ENCODE data around the gene PPFIA2.

PPFIA2 gene

DNA sequence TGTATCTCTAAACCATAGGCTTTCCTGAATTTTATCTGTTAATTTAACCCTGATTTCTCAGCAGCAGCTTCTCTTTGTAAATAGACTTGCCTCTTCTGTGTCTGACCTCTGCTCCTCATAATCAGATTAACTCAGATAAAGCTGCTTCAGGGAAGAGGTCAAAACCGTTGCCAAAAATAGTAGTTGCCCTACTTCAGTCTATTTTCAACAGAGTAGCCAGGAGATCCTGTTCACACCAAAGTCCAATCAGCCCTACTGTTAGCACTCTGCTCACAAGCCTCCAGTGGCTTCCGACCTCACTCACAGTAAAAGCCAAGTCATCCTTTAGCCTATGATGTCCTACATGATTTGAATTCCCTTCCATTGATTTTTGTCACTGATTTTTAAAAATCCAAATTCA is 258.4 kb downstream of the PPFIA2 start:
- in situ Hi-C loops (cut with HindIII; ENCODE audit: low pct_ligation_motif_present, low pct_unique_long_range_greater_than_20kb, low sequenced_read_pairs) = no loop called here

DNA sequence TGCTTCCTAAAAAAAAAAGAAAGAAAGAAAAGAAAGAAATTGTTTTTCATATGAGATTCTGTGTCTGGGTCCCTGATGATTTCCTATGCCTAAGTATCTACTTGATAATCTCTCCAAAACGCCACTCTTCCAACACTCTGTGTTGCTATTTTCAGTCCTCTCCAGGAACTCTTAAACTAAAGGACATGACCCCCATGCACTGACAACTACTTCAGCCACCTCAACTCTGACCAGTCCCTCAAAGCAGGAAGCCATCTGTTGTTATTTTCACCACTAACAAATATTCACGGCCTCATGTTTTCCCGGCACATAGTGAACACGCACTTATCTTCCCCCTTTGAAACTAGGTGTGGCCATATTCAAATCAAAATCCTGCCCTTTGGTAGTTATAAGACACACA is 259.3 kb downstream of the PPFIA2 start:
- no peak for DNase-seq
- in situ Hi-C loops (cut with HindIII; ENCODE audit: low pct_ligation_motif_present, low pct_unique_long_range_greater_than_20kb, low sequenced_read_pairs) = no loop called here

More for the DNA sequence above, 258.4 kb downstream of the PPFIA2 start:
- DNase-seq = no peak

DNA sequence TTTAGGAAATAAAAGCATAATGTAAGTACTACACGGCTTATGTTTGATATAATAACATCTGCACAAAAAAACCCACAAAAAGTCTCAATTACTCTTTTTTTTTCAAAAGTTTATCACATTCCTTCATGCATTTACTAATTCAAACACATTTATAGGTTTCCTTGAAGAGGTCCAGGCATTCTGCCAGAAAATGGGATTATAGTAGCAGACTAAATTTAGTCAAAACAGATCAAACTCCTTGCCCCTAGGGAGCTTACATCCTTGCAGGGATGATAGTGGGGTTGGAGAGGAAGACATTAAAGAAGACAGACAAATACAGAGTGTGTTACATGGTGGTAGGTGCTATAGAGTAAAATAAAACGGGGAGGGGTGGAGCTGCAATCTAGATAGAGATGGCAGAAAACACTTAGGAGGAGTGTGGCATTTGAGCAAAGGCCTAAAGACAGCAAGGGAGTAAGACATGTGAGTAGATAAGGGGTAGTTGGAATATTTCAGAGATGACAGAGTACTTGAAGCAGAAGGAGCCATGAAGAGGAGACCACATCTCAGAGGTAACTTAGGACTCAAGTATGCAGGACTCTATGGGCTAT is 266.9 kb downstream of the PPFIA2 start:
- in situ Hi-C loops (cut with HindIII; ENCODE audit: low pct_ligation_motif_present, low pct_unique_long_range_greater_than_20kb, low sequenced_read_pairs) = no loop called here
- DNase-seq = no peak

DNA sequence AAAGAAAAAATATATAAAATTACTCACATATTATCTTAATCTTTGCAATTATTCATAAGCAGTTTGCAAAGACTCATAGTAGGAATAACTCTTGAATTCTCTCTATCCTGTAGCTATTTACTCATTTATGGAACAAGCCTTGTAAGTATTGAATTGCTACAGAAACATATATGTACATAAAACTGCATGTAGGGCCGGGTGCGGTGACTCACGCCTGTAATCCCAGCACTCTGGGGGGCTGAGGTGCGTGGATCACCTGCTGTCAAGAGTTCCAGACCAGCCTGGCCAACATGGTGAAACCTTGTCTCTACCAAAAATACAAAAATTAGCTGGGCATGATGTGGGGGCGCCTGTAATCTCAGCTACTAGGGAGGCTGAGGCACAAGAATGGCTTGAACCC is 286.2 kb downstream of the PPFIA2 start:
- in situ Hi-C loops (cut with HindIII; ENCODE audit: low pct_ligation_motif_present, low pct_unique_long_range_greater_than_20kb, low sequenced_read_pairs) = no loop called here
- DNase-seq = no peak

DNA sequence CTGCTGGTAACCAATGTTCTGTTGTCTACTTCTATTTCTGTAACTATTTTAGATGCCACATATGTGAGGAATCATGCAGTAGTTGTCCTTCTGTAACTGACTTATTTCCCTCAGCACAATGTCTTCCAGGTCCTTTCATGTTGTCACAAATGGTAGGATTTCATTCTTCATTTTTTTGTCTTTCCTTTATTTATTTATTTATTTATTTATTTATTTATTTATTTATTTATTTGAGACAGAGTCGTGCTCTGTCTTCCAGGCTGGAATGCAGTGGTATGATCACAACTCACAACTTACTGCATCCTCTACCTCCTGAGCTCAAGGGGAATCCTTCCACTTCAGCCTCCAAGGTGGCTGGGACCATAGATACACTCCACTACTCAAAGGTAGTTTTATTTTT is 288.2 kb downstream of the PPFIA2 start:
- DNase-seq = no peak
- in situ Hi-C loops (cut with HindIII; ENCODE audit: low pct_ligation_motif_present, low pct_unique_long_range_greater_than_20kb, low sequenced_read_pairs) = no loop called here

DNA sequence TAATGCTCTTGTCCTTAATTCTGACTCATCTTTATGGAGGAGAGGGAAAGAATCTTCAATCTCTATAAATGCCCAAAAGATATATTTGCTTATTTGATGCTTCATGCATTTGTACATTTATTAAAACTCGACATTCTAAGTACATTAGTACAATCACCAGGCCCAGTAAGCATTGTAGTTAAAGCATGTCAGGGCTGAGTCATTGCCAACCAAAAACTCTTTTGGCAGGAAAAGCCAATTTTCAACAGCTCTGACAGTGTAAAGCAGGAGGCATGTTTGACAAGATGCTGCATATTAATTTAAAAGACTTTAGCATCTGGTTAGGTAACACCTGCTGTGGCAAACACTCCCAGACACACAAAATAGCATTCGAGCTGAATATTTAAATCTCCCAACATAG is 290.9 kb downstream of the PPFIA2 start:
- DNase-seq = no peak

DNA sequence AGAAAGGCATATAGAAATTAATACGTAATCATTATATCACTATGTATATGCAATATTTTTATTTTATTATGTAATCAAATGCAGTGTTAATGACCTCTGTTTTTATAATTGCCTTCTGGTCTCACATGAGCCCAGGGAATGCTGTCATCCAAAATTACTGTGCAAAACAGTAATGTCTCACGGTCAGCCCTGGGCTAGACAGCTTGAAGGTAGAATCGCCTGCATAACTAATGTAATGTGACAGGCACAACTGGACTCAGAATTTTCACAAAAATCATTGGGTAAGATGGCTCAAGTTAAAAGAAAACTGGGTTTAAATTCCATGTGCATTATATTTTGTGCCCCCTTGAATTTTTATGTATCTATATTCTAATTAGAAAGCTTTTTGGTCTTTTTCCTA is 293.3 kb downstream of the PPFIA2 start:
- no peak for DNase-seq
- in situ Hi-C loops (cut with HindIII; ENCODE audit: low pct_ligation_motif_present, low pct_unique_long_range_greater_than_20kb, low sequenced_read_pairs) = no loop called here

More for the DNA sequence above, 290.9 kb downstream of the PPFIA2 start:
- in situ Hi-C loops (cut with HindIII; ENCODE audit: low pct_ligation_motif_present, low pct_unique_long_range_greater_than_20kb, low sequenced_read_pairs) = no loop called here

DNA sequence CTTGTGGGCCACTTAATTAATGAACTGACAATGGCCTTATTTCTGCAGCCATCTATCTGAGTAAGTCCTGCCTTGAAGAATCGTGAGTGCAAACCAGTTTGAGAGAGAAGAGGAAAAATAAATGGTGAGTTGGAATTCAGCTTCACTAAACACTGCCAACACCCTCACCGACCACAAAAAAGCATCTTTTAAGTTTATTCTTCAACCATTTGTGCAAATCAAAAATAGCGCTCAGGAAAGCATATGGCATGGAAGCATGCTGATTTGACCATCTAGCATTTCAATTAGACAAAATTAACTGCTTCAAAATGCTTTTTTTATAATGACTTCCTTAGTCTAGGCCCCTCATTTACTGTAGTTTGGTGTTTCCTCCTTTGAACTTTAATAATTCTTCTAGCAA is 294.0 kb downstream of the PPFIA2 start:
- in situ Hi-C loops (cut with HindIII; ENCODE audit: low pct_ligation_motif_present, low pct_unique_long_range_greater_than_20kb, low sequenced_read_pairs) = no loop called here

DNA sequence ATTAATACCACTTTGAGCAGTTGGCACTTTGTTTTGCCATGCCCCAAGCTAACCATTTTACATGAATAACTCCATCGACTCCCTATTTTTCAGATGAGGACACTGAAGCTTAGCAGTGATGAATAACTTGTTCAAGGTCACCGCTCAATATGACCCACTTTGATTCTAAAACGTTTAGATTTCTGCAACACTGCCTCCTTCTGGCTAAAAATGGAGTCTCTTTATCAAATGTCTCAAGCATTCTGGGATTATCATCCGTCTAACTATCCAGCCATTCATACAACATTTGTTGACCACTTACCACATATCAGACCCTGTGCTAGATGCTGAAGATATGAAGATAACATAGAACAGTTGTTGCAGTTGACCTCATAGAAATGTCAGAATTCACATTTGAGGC is 298.0 kb downstream of the PPFIA2 start:
- in situ Hi-C loops (cut with HindIII; ENCODE audit: low pct_ligation_motif_present, low pct_unique_long_range_greater_than_20kb, low sequenced_read_pairs) = no loop called here
- DNase-seq = peak; percentile 24

More for the DNA sequence above, 294.0 kb downstream of the PPFIA2 start:
- DNase-seq = no peak

DNA sequence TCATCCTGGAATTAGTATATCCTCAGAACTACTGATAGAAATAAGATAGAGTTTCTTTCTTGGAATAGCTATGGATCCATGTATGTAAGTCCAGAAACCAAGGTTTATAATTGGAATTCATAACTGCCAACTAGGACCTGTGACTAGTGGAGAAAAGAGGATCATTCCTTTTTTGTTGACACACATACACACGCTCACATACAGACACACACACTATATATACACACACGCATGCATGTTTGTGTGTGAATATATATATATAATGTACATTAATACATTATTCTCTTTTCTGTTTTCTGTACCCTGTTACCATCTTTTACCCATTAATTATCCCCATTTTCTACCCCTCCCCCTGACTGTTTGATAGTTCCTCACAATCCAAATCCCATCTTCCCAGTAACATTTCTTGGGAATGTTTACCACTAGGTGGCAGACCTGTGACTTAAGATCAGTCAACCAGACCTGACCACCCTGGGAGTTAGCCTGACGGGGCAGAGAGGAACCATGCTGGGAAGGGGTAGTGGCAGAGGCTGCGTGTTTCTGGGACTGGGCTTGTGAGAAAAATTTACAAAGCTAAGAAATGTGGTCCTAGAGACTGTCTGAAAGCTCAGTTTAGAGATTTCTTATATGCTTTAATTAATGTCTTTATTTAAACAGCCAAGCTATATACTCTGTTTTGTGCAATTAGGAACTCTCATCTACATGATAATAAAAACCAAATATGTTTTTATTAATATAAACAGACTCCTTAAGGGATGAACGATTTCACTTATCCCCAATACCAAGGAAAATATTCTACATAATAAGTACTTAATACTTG is 308.0 kb downstream of the PPFIA2 start:
- peak; percentile 82 for DNase-seq
- in situ Hi-C loops (cut with HindIII; ENCODE audit: low pct_ligation_motif_present, low pct_unique_long_range_greater_than_20kb, low sequenced_read_pairs) = no loop called here

DNA sequence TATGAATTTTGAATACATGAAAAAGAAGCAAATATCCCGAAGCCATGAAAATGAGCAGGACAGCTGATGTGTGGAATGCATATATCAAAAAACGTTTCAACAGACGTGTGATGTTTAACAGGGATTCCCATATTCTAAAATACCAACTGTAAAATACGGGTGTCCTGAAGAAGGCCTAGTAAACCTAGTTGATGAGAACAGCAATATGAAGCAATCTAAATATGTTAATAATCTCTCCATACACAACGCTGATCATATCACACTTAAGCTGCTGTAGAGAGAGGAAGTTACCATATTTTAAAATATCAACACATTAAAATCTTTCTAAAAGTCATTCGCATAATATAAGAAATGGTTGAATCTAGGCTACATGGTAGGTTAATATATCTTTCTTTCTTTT is 317.5 kb downstream of the PPFIA2 start:
- DNase-seq = no peak
- in situ Hi-C loops (cut with HindIII; ENCODE audit: low pct_ligation_motif_present, low pct_unique_long_range_greater_than_20kb, low sequenced_read_pairs) = no loop called here

DNA sequence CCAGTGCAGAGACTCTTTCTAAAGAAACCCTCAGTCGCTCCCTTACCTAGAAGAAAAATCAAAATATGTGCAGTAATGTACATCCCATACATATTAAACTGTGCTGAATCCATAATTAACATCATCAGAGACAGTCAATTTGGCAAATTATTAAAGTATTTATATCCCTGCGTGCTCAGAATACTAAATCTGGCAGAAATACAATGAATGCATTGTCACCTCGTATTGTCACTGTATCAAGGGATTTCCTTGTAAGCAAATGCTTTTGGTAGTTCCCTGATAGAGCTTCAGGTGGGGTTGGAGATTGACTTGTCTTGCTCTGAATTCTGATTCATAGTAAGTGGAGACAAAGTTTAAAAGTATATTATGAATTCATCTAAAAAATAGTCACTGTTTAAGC is 319.1 kb downstream of the PPFIA2 start:
- no peak for DNase-seq
- in situ Hi-C loops (cut with HindIII; ENCODE audit: low pct_ligation_motif_present, low pct_unique_long_range_greater_than_20kb, low sequenced_read_pairs) = no loop called here

DNA sequence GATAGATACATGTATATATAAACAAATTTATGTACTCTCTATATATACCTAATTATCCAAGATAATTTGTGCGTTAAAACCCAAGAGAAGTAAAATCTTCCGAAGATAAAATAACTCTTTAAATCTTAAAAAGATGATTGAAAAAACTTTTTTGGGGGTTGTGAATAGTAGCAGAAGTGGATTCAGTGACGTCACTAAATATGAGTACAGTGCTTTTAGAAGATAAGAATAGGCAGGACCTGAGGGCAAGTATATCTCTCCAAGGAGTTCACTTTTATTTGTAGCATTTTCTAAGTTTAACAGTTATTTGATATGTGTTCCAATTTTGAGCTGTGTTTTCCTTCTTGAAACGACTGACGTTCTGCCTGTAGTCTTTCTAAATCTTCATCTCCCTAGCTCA is 319.8 kb downstream of the PPFIA2 start:
- DNase-seq = no peak
- in situ Hi-C loops (cut with HindIII; ENCODE audit: low pct_ligation_motif_present, low pct_unique_long_range_greater_than_20kb, low sequenced_read_pairs) = no loop called here

DNA sequence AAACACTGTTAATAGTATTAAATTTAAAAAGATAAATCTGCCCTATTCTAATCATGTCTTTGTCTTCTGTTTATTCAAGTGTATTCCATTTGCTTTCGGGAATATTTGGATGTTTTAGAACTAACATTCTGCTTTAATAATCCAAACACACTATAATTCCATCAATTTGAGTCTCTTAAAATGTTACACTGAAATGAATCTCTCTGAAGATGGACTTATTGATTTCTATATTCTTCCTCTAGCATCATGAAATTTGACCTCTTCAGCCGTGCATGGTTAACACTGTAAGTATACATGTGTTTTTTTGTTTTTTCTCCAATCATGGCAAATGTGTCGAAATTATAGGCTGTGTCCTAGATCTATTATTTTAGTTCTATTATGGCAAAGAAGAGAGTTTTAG is 342.1 kb downstream of the PPFIA2 start:
- no peak for DNase-seq
- in situ Hi-C loops (cut with HindIII; ENCODE audit: low pct_ligation_motif_present, low pct_unique_long_range_greater_than_20kb, low sequenced_read_pairs) = no loop called here

DNA sequence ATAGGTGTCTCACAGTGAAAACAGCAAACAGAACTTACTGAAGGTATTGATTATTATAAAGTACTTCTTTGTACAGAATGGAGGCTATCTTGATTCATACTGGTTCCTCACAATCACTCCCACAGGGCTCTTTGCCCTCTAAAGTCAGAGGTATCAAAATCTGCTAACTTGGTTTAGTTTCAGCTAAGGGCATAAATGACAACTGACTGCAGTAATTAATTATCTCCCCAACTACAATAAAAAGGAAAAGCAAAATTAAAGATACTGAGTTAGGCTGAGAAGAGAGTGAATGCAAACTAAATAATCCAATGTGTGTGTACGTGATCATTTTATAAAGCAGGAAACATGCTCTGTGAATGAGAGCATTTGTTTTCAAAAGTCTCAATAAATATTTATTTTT is 342.6 kb downstream of the PPFIA2 start:
- DNase-seq = no peak
- in situ Hi-C loops (cut with HindIII; ENCODE audit: low pct_ligation_motif_present, low pct_unique_long_range_greater_than_20kb, low sequenced_read_pairs) = no loop called here

DNA sequence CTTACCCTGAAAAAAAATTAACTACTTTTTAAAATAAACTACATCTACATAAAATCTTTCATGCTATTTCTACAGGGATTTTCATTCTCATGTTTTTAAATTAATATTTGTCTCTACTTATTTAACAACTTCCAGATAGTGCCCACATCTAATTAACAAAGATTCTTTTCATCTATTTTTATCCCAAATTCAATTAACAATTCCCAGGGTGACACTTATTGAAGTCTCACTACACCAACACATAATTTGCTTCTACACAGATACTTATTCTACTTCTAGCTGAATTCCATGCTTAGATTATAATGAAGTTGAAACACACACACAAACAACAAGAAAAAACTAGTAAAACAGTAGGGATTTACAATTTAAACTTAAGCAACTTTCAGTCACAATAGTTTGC is 344.7 kb downstream of the PPFIA2 start:
- no peak for DNase-seq
- in situ Hi-C loops (cut with HindIII; ENCODE audit: low pct_ligation_motif_present, low pct_unique_long_range_greater_than_20kb, low sequenced_read_pairs) = no loop called here

DNA sequence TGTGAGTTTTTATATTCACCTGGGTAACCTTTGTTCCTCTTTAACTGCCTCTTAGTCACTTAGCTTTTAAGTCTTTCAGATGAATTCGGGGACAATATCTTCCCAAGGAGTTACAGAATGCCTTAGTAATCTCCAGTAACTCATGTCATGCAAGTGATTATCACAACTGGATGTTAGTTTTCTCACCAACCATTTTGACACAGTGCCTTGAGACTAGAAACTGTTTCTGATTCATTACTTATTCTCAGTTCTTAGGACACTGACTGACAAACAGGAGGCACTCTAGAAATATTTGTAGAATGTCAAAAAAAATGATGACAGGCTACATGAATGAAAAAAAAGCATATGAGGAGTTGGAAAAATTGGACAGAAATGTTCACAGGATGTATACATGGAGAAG is 346.2 kb downstream of the PPFIA2 start:
- in situ Hi-C loops (cut with HindIII; ENCODE audit: low pct_ligation_motif_present, low pct_unique_long_range_greater_than_20kb, low sequenced_read_pairs) = no loop called here
- no peak for DNase-seq

DNA sequence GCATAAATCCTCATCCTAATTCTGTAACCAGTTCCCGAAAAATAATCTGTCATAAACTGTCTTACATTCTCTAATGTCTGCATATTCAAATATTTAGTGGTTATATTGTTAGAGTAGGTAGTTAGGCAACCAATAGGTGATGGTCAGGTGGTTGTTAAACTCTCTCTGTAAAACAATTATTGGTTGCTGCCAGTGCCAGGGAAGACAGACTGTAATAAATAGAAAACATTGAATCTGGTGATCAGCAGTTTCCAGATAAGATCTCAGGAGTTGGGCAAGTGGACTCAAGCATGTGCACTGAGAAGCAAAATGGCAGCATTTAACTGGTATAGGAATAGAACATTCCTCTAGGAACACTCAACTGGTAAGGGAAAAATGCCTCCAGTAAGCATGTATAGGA is 355.8 kb downstream of the PPFIA2 start:
- DNase-seq = no peak
- in situ Hi-C loops (cut with HindIII; ENCODE audit: low pct_ligation_motif_present, low pct_unique_long_range_greater_than_20kb, low sequenced_read_pairs) = no loop called here

DNA sequence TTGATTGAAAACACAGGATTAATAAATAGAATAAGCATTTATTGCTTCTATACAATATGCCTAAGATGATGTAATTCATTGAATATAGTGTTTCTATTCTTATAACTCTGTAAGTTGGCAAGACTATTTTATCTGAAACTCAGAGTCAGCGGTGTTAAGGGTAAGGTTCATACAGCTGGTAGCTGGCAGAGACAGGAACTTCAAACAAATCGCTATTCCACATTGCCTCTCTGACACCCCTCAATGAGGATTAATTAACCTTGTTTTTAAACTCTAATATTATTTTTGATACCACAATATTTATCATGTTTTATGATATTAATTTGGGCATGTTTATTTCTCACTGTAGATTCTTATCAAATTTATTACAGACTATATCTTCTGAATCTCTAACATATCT is 357.9 kb downstream of the PPFIA2 start:
- in situ Hi-C loops (cut with HindIII; ENCODE audit: low pct_ligation_motif_present, low pct_unique_long_range_greater_than_20kb, low sequenced_read_pairs) = no loop called here
- DNase-seq = no peak

DNA sequence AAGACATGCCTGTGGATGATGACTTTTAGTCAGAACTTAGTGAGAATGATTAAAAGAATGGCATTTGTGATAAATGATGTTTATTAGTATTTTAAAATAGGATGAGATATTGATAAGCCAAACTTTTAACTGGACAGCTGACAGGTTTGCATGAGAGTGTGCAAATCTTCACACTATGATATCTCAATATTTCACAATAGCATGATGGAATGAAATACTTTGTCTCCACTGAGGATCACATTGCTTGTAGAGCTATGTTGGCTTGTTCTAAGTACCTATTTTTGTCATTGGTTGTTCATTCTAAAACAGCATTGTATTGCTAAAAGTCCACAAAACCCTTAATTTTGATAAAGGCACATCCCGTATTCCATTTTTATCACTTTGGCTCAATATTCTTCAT is 359.1 kb downstream of the PPFIA2 start:
- no peak for DNase-seq
- in situ Hi-C loops (cut with HindIII; ENCODE audit: low pct_ligation_motif_present, low pct_unique_long_range_greater_than_20kb, low sequenced_read_pairs) = no loop called here

Data from ACHN (cell line).